Lung (tissue), 12 donors: ENCODE data around the gene COL1A1. TPM values are rescaled to one million over a fixed set of nuclear protein-coding genes. Genes with fewer than 3 reads are reported as not detected.

Source experiments
- ATAC-seq: fragments of 200-7000 bp; cut with Tn5 transposase; one replicate; pipeline ENCODE4 v1.9.1; 2020; ENCODE audit warnings: moderate number of reproducible peaks; ENCODE audit not compliant: insufficient read depth, low FRiP score
- DNase-seq, 3 donors: peaks; one replicate each; pipeline ENCODE4 v3.0.0-alpha.2; 2013 to 2017
- H3K27ac ChIP-seq, 2 donors: one replicate each; pipeline ENCODE4 v1.5.1; 2013; ENCODE audit warnings: mild to moderate bottlenecking in 2 of 2, moderate library complexity in 2 of 2, control low read depth in 1 of 2, inconsistent platforms in 1 of 2, low read depth in 1 of 2, low read length in 1 of 2
- H3K27me3 ChIP-seq, 3 donors: one replicate each; pipeline ENCODE4 v1.5.1; 2013; ENCODE audit warnings: low read length in 2 of 3; ENCODE audit not compliant: control insufficient read depth in 3 of 3, insufficient read depth in 3 of 3
- H3K36me3 ChIP-seq, 4 donors: one replicate each; pipeline ENCODE4 v1.5.1; 2013; ENCODE audit warnings: low read length in 4 of 4, mild to moderate bottlenecking in 1 of 4, moderate library complexity in 1 of 4; ENCODE audit not compliant: control insufficient read depth in 4 of 4, insufficient read depth in 4 of 4
- H3K4me1 ChIP-seq, 5 donors: one replicate each; pipeline ENCODE4 v1.5.1; 2013; ENCODE audit warnings: low read length in 5 of 5, mild to moderate bottlenecking in 2 of 5, moderate library complexity in 1 of 5; ENCODE audit not compliant: control insufficient read depth in 5 of 5, insufficient read depth in 5 of 5
- H3K4me3 ChIP-seq: one replicate; pipeline ENCODE4 v1.5.1; 2013; ENCODE audit warnings: mild to moderate bottlenecking, control low read depth, moderate library complexity
- H3K9ac ChIP-seq, 2 donors: one replicate each; pipeline ENCODE4 v1.5.1; 2013; ENCODE audit warnings: low read length in 2 of 2, control low read depth in 1 of 2; ENCODE audit not compliant: insufficient read depth in 1 of 2
- H3K9me3 ChIP-seq, 4 donors: one replicate each; pipeline ENCODE4 v1.5.1; 2013; ENCODE audit warnings: low read length in 3 of 4, mild to moderate bottlenecking in 1 of 4, moderate library complexity in 1 of 4; ENCODE audit not compliant: control insufficient read depth in 4 of 4, insufficient read depth in 3 of 4
- WGBS, 2 donors: extraction: QIAGEN DNeasy Blood & Tissue Kit; methylation state at CpG; one replicate each; pipeline ENCODE4 v1.1.7; 2013; 5-methylcytosine and 5-hydroxymethylcytosine counted together
- polyA plus RNA-seq, 2 donors: library from polyadenylated mRNA; stranded (reverse); fragments of 200-250 nt; gene quantifications; one replicate each; pipeline ENCODE4 v1.2.1, GENCODE V29; 2013
- total RNA-seq, 2 donors: library from RNA; depleted of rRNA in 1 of 2; stranded (reverse); fragments of >200 nt in 1 of 2; gene quantifications; one replicate each; pipeline ENCODE4 v1.2.1, GENCODE V29; 2014 to 2021
- TF ChIP-seq, protein P1 (sequence below): IDR thresholded peaks from 2 replicates; pipeline ENCODE4 v1.5.1; 2012; ENCODE audit warnings: mild to moderate bottlenecking; ENCODE audit errors: control extremely low read depth, extremely low read depth
- donor health status: control.
- donor health status: control.
- donor health status: Bipolar disorder and iron deficiency.
- donor health status: healthy.
- donor health status: DM: yes; HTN: yes; CAD: no.

Gene COL1A1
- total and polyA plus RNA-seq, 4 donors, result 30.5 to 1,330 (median 283) TPM

- Histone ChIP-seq H3K27ac (peak overlapping the region in 1 of 2 donors; percentile 15), H3K9me3 (no peaks in the 10 kb centered on the region), H3K4me1 (peaks cover 0 to 91% (median 54%) of the 10 kb centered on the region in 5 donors), H3K36me3 (peaks cover 0 to 2% (median 0%) of the 10 kb centered on the region in 4 donors), H3K27me3 (peaks cover 0 to 6% (median 0%) of the 10 kb centered on the region in 3 donors), H3K4me3 (no peak overlapping the region), H3K9ac (no peak overlapping the region)
- DNase-seq (no peak), ATAC-seq (no peak)
- TF ChIP-seq, protein P1, sequence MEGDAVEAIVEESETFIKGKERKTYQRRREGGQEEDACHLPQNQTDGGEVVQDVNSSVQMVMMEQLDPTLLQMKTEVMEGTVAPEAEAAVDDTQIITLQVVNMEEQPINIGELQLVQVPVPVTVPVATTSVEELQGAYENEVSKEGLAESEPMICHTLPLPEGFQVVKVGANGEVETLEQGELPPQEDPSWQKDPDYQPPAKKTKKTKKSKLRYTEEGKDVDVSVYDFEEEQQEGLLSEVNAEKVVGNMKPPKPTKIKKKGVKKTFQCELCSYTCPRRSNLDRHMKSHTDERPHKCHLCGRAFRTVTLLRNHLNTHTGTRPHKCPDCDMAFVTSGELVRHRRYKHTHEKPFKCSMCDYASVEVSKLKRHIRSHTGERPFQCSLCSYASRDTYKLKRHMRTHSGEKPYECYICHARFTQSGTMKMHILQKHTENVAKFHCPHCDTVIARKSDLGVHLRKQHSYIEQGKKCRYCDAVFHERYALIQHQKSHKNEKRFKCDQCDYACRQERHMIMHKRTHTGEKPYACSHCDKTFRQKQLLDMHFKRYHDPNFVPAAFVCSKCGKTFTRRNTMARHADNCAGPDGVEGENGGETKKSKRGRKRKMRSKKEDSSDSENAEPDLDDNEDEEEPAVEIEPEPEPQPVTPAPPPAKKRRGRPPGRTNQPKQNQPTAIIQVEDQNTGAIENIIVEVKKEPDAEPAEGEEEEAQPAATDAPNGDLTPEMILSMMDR, result no peak
- 83 to 92% methylated on average over 7 of the region's 7 CpGs for WGBS, 2 donors
Measured at GRCh38 chr17:50205963-50206505, 4.6 kb upstream of the COL1A1 start.

DNA sequence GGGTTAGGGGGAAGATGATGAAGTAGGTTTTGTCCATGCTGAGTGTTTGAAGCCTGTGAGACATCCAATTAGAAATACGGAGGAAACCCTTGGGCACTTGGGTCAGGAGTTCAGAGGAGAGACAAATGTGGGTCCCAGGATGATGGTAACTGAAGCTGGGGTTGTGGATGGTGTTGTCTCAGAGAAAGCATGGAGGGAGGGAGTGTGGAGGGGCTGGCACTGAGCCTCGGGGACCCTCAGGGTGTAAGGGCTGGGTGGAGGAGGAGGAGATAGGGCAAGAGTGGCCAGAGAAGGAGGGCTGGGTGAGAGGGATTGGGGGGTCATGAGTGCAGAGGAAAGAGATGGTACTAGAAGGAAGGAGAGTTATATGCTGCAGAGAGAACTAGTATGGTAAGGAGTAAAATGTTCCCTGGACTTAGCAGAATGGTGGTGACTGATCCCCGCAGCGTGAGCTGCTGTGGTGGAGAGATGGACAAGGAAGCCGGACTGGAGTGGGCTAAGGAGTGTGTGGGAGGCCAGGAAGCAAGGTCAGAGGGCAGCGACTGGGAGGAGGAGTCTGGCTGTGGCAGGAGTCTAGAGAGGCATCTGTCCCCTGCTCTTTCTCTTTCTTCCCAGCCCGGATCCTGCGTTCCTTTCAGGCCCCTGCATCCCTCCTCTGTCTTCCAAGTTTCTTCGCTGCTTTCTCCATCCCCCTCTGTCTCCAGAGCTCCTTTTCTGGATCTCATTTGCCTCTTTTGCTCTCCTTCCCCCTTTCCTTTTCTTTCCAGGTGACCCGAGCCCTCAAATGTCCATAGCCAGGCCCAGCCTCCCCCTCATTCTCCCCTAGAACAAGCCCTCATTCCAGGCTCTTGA, 3.9 kb upstream of the COL1A1 start:
- H3K9ac ChIP-seq, result peak overlapping the region in 1 of 2 donors; percentile 61
- peaks cover 0 to 85% (median 47%) of the 10 kb centered on the region in 5 donors for H3K4me1 ChIP-seq
- peak overlapping the region in 1 of 2 donors; percentile 26 for H3K27ac ChIP-seq
- DNase-seq (peak in 2 of 3 donors; percentile 42 to 76), ATAC-seq (no peak)
- whole genome bisulfite sequencing, 2 donors, result 62 to 80% methylated on average over 8 to 9 of the region's 10 CpGs
- H3K4me3 ChIP-seq, result no peak overlapping the region
- H3K36me3 ChIP-seq, result peaks cover 0 to 3% (median 0%) of the 10 kb centered on the region in 4 donors
- TF ChIP-seq, protein P1, result no peak
- peaks cover 0 to 6% (median 0%) of the 10 kb centered on the region in 3 donors for H3K27me3 ChIP-seq
- H3K9me3 ChIP-seq, result no peaks in the 10 kb centered on the region

DNA sequence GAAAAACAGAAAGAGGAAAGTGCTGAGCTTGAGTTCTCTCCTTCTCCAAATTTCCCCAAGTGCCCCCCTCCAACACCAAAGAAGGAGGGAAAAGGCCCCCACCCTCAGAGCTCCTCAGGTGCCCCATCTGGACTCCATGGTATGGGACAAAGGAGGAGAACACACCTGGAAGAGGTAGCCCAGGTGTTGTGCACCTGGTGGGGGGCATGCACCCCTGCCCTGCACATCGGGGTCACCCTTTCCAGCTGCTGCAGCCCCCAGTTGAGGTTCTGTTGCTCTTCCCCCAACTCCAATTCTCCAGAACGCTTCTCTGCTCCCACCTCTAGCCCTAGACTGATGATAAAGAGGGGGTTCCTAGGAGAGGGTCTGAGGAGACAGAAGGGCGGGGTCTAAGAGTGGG, 3.0 kb upstream of the COL1A1 start:
- no peak overlapping the region for H3K9ac ChIP-seq
- H3K9me3 ChIP-seq, result no peaks in the 10 kb centered on the region
- ATAC-seq (no peak), DNase-seq (no peak)
- peaks cover 0 to 6% (median 1%) of the 10 kb centered on the region in 4 donors for H3K36me3 ChIP-seq
- TF ChIP-seq, protein P1, result no peak
- no peak overlapping the region for H3K4me3 ChIP-seq
- H3K27ac ChIP-seq, result no peak overlapping the region
- peaks cover 0 to 6% (median 0%) of the 10 kb centered on the region in 3 donors for H3K27me3 ChIP-seq
- WGBS, 2 donors, result 88 to 94% methylated on average over 3 of the region's 3 CpGs
- H3K4me1 ChIP-seq, result peaks cover 0 to 75% (median 38%) of the 10 kb centered on the region in 5 donors
